Thoracic aorta (tissue), 2 donors: ENCODE measurements around the gene MPPED2. TPM values are rescaled to one million over a fixed set of nuclear protein-coding genes. Genes with fewer than 3 reads are reported as not detected.

Experiments used
- ATAC-seq: fragments of 150-250 bp; one replicate; pipeline ENCODE4 v1.8.0; 2017; ENCODE audit warnings: low read depth; ENCODE audit not compliant: insufficient number of reproducible peaks, low FRiP score
- DNase-seq: peaks from one replicate; pipeline ENCODE4 v3.0.0-alpha.2; 2020; ENCODE audit warnings: low spot score
- H3K27ac ChIP-seq, 2 donors: fragments of 200-600 bp; sonication (generic); 1 replicate in 1 of 2; 2 replicates in 1 of 2; pipeline ENCODE4 v1.5.1; 2016; ENCODE audit warnings: mild to moderate bottlenecking in 2 of 2, moderate library complexity in 2 of 2
- H3K27me3 ChIP-seq: fragments of 200-600 bp; sonication (generic); replicated peaks from 2 replicates; pipeline ENCODE4 v1.6.0; 2016; ENCODE audit warnings: mild to moderate bottlenecking; ENCODE audit not compliant: insufficient read depth
- H3K36me3 ChIP-seq: fragments of 200-600 bp; sonication (generic); one replicate; pipeline ENCODE4 v1.5.1; 2016
- H3K4me1 ChIP-seq, 2 donors: fragments of 200-600 bp; sonication (generic); 1 replicate in 1 of 2; 2 replicates in 1 of 2; pipeline versions ENCODE4 v1.5.1 to v1.6.0; 2016; ENCODE audit warnings: low read depth in 2 of 2, mild to moderate bottlenecking in 1 of 2; ENCODE audit not compliant: control insufficient read depth in 1 of 2
- H3K4me3 ChIP-seq: fragments of 200-600 bp; sonication (generic); 2 replicates; pipeline ENCODE4 v1.5.1; 2016; ENCODE audit warnings: mild to moderate bottlenecking
- H3K9me3 ChIP-seq: fragments of 200-600 bp; sonication (generic); 2 replicates; pipeline ENCODE4 v1.5.1; 2016
- total RNA-seq, 2 donors: library from RNA; depleted of rRNA; stranded (reverse); fragments of >200 nt; gene quantifications; one replicate each; pipeline versions ENCODE4 v1.1.0 to v1.2.3, GENCODE V29; 2016
- TF ChIP-seq, protein P1 (sequence below): fragments of 200-600 bp; sonication (generic); IDR thresholded peaks from one replicate; pipeline ENCODE4 v1.5.1; 2019; ENCODE audit warnings: antibody characterized with exemption

The MPPED2 gene
- total RNA-seq, 2 donors from 2014 or later: 16.0 to 18.8 TPM

DNA sequence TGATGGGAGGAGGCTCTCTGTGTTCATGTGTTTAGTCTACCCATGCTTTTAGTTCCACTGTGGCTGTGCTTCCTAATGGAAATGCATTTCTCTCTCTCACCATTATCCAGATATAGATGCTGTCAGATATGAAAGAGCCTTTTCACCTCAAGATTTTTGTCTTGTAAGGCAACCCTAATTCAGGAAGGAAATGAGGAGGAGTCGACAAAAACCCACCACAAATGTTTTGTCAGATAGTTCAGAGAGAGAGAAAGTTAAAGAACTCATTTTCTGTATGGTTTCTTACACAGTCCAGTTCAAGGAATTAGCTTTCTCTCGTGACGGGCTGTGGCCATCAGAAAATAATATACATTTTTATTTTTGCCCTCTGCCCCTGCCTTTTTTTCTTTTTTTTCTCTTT, 180.8 kb downstream of the MPPED2 start:
- Histone ChIP-seq H3K4me1 (no peaks in the 10 kb centered on the region), H3K9me3 (no peaks in the 10 kb centered on the region), H3K27me3 (no peaks in the 10 kb centered on the region), H3K27ac (no peak overlapping the region), H3K4me3 (no peak overlapping the region), H3K36me3 (no peaks in the 10 kb centered on the region)
- ATAC-seq (no peak), DNase-seq (no peak)
- TF ChIP-seq, protein P1, sequence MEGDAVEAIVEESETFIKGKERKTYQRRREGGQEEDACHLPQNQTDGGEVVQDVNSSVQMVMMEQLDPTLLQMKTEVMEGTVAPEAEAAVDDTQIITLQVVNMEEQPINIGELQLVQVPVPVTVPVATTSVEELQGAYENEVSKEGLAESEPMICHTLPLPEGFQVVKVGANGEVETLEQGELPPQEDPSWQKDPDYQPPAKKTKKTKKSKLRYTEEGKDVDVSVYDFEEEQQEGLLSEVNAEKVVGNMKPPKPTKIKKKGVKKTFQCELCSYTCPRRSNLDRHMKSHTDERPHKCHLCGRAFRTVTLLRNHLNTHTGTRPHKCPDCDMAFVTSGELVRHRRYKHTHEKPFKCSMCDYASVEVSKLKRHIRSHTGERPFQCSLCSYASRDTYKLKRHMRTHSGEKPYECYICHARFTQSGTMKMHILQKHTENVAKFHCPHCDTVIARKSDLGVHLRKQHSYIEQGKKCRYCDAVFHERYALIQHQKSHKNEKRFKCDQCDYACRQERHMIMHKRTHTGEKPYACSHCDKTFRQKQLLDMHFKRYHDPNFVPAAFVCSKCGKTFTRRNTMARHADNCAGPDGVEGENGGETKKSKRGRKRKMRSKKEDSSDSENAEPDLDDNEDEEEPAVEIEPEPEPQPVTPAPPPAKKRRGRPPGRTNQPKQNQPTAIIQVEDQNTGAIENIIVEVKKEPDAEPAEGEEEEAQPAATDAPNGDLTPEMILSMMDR: no peak

DNA sequence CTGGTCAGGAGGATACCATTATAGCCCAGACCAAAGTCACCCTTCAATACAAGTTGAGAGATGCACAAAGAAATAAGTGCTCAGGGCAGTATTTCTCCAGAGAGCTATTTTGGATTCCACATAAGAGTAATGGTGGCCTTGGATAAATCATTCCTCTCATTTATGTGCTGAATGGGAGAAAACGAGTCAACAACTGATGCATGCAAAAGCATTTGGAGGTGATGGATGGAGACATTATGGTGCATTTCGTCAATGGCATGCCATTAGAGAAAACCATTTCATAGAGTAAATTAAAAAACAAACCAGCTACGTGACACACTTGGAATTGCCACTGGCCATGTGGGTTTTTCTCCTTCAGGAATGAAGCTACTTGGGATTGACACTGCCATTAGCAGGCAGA, 182.0 kb downstream of the MPPED2 start:
- H3K4me3 ChIP-seq: no peak overlapping the region
- H3K4me1 ChIP-seq: no peaks in the 10 kb centered on the region
- ATAC-seq: no peak

DNA sequence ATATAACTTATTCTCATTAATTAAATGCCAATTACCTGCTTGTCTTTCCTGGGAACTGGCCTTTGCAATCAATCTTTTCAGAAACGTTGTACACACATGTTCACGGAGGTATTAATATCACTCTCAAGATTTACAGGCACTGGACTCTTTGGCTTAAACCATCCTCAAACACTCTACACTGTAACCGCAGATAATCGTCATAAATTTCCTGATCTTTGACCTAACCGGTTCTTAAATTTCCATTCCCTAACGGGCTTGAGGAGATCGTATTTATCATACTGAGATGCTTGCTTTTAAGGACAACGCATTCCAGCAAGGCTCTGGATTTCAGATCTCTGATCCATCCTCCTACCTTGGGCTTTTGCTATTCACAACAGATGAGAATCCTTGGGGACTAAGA, 190.4 kb downstream of the MPPED2 start:
- DNase-seq (no peak), ATAC-seq (no peak)
- Histone ChIP-seq H3K27ac (no peak overlapping the region), H3K9me3 (no peaks in the 10 kb centered on the region), H3K36me3 (no peaks in the 10 kb centered on the region), H3K27me3 (no peaks in the 10 kb centered on the region), H3K4me1 (peaks cover 0 to 11% of the 10 kb centered on the region in 2 donors), H3K4me3 (no peak overlapping the region)
- TF ChIP-seq, protein P1: no peak

More for the DNA sequence above, 182.0 kb downstream of the MPPED2 start:
- no peak overlapping the region for H3K27ac ChIP-seq
- H3K9me3 ChIP-seq: no peaks in the 10 kb centered on the region
- H3K27me3 ChIP-seq: no peaks in the 10 kb centered on the region
- no peaks in the 10 kb centered on the region for H3K36me3 ChIP-seq
- TF ChIP-seq, protein P1: no peak
- no peak for DNase-seq

DNA sequence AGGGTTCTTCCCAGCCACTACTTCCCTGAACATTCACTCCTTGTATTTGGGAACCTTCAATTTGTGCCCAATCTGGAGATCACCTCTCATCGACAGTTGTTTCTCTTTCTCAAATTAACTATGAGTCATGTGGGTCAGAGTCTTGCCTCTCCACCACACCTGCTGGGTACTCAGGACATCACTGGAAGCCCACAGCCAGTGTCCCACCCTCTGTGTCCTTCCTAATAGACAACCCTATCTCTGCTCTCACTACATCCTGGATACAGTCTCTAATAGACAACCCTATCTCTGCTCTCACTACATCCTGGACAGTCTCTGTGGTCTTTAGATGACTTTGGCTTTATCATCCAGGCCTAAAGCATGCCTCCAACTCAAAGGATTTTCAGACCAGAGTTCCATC, 193.1 kb downstream of the MPPED2 start:
- Histone ChIP-seq H3K36me3 (no peaks in the 10 kb centered on the region), H3K27ac (no peak overlapping the region), H3K9me3 (no peaks in the 10 kb centered on the region), H3K4me3 (no peak overlapping the region), H3K4me1 (peaks cover 0 to 11% of the 10 kb centered on the region in 2 donors), H3K27me3 (no peaks in the 10 kb centered on the region)
- ATAC-seq (no peak), DNase-seq (no peak)
- TF ChIP-seq, protein P1: no peak

DNA sequence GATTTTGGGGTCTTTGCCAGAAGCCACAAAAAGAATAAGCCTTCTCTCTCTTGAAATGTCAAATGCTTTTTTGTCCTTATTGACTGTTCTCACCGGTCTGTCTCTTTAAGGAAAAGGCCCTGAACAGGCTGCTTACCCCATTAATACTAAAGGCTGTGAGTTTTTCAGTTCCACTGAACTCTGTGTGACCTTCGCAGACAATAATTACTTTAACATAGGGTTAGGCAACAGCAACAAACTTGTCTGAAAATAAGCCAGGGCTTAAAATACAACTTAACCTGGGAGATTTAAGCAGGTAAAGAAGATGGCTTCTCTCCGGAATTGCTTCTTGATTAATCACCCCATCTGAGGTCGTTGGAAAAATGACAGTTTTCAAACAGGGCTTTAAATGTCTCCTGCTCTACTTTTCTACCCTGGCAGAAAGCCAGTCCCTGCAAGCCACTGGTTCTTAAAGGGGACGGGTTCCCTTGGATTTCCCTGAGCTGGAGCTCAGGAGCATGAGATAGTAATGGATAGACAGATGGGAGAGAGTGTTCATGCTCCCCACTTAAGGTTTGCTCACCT, 193.8 kb downstream of the MPPED2 start:
- Histone ChIP-seq H3K4me3 (no peak overlapping the region), H3K27me3 (no peaks in the 10 kb centered on the region), H3K4me1 (peaks cover 0 to 11% of the 10 kb centered on the region in 2 donors), H3K36me3 (no peaks in the 10 kb centered on the region), H3K9me3 (no peaks in the 10 kb centered on the region), H3K27ac (no peak overlapping the region)
- DNase-seq (no peak), ATAC-seq (no peak)
- TF ChIP-seq, protein P1: no peak
